Ishikawa (cell line): Measurements from ENCODE around the gene NEGR1.

Source experiments
- EP300 ChIP-seq: IDR thresholded peaks from 2 replicates; pipeline ENCODE4 v1.6.1; 2012; ENCODE audit warnings: borderline replicate concordance
- FOXM1 ChIP-seq: IDR thresholded peaks from 2 replicates; pipeline ENCODE4 v1.6.1; 2012; ENCODE audit warnings: low read depth, borderline replicate concordance
- REST ChIP-seq: IDR thresholded peaks from 2 replicates; pipeline ENCODE4 v1.6.1; 2012; ENCODE audit warnings: low read depth, mild to moderate bottlenecking
- YY1 ChIP-seq: IDR thresholded peaks from 2 replicates; pipeline ENCODE4 v1.6.1; 2012; ENCODE audit warnings: low read depth

GRCh38 chr1:71566413-71566812, 715.9 kb downstream of the NEGR1 start:
- TF ChIP-seq FOXM1 (no peak), EP300 (no peak), YY1 (no peak), REST (no peak)
